ENCODE results near the gene VILL.
"Not testable (repeated sequence)": the region's sequence is repeated elsewhere in the genome, so short reads cannot be mapped to it uniquely, and the experiment has no call there.

The VILL gene

DNA sequence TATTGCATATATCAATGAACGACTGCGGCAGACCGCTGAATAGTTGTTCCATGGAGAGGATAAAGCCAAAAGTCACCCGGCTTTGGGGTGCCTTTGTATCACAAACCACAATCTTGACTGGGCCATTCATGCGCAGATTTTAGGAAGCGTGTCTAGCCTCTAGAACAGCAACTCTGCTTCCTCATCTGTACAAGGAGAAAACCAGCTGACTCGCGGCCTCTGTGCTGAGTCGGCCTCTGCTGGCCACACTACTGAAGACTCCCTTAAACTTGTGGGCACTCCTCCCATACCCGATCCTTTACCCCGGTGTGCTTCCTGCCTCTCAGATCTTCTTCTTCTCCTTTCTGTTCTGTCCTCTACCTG is 49.3 kb downstream of the VILL start:
- DNase-seq, result no peak

DNA sequence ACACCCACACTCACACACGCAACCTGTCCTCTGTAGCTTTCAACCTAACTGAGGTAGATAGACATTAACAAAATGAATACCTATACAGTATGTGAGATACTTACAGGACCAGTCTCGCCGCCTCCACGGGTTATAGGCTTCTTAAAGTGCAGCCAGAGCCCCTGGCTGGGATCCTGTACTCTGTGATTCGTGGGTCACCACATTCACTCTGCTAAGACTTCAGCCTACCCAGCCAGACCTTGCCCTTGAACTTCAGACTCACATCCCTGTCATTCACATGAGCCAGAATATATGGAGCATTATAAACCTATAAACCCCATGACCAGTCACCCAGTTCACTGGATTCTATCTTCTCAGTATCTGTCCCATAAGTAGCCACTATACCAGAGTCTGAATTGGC is 49.8 kb downstream of the VILL start:
- no peak for DNase-seq

DNA sequence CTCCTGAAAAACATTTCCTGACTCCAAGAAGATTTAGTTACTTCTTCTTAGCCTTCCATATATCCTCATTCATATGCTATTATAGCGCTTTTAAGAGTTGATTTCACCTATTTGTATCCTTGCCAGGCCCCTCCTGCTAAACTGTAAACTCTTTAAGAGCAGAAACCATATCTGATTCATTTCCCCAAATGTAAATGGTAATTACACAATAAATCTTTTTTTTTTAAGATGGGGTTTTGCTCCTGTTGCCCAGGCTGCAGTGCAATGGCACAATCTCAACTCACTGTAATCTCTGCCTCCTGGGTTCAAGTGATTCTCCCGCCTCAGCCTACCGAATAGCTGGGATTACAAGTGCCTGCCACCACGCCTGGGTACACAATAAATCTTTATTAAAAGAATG is 52.9 kb downstream of the VILL start:
- DNase-seq, result no peak

DNA sequence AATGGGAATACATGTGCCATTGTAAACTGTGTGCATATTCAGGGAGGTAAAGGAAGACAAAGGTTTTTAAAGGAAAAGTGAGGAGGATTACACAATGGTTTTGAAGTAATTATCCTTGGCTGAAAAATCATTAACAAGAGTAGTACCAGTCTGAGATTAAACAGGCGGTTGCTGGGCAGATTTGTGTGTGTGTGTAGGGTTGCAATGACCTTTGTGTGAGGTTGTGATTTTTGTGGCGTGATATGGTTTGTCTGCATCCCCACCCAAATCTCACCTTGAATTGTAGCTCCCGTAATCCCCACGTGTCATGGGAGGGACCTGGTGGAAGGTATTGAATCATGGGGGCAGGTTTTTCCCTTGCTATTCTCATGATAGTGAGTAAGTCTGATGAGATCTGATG is 55.4 kb downstream of the VILL start:
- no peak for DNase-seq

DNA sequence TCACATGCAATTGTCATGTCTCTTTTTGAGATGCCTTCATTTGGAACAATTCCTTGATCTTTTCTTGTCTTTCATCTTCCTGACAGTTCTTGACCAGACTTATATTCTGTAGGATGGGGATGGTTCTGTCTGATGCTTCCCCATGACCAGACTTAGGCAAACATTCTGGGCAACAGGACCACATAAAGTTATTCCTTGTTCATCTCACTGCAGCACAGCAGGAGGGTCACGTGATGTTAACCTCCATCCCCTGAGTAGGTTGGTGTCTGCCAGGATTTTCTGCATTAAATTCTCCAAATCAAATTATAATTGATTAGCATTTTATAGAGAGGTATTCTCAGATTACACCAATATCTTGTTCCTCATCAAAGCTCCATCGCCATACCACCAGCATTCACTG is 56.2 kb downstream of the VILL start:
- no peak for DNase-seq

DNA sequence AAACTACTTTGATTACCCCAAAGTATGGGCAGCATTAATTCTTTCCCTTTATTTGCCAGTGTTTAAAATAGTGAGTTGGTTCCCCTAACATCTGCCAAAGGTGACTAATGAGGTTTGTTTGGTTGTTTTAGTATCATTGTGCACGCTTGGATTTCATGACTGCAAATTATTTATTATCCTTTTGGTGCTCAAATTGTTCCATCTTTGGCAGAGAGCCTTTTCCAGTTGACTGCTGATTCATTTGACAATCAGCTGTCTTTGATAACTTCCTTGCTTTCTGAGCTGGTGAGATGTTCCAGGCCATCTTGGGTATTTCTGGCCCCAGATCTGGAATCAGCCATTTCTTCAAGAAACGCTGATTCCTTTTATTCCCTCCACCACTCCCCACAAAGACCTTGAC is 57.3 kb downstream of the VILL start:
- no peak for DNase-seq

DNA sequence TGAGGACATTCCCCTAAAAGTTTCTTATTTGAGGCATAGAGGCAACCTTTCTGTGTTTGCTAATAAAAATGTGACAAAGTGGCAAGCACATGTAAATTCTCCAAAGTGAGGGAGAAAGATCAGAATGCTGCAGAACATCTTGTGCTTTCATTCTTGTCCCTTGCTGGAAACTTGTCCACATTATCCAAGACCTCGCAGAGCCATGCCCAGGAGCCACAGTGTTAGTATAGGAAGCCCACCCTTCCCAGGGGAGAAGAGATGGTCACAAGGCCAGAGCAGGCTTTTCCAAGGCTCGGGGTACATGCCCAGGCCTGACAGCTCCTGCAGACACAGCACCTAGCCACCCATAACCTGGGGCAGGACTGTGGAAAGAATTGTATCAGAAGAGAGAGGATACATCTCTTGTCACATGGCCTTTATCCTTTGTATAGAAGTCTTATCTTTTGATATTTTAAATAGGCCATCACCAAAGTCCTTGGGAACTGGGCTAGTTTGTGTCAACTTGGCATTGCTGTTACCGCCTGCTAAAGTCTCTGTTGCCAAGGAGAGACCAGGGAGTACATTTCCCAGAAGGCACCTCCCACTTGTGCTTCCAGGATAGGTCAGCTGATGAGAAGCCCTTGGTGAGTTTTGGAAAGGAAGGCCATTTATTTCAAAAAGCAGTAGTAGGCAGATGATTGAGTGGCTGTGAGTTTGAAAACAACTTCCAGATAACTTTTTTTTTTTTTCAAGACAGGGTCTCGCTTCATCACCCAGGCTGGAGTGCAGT is 59.0 kb downstream of the VILL start:
- DNase-seq, result no peak

DNA sequence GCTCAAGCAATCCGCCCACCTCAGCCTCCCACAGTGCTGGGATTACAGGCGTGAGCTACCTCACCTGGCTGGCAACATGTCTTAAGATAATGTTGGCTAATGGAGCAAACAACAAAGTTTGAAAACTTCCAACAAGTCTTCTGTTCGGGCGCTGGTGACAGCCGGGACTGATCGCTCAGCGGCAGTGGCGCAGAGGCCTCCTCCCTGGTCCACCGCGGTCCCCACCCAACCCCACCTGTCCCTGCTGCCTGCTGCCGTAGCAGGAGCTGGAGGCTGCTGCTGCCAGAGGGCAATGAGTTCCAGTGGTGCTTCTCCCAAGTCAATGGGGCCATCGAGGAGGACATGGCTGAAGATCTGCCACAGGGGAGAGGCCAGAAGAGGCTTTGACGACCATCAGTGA is 60.5 kb downstream of the VILL start:
- DNase-seq, result no peak

DNA sequence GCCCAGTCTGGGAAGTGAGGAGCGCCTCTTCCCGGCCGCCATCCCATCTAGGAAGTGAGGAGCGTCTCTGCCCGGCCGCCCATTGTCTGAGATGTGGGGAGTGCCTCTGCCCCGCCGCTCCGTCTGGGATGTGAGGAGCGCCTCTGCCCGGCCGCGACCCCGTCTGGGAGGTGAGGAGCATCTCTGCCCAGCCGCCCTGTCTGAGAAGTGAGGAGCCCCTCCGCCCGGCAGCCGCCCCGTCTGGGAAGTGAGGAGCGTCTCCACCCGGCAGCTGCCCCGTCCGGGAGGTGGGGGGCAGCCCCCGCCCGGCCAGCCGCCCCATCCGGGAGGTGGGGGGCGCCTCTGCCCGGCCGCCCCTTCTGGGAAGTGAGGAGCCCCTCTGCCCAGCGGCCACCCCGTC is 62.7 kb downstream of the VILL start:
- DNase-seq, result not testable (repeated sequence)

DNA sequence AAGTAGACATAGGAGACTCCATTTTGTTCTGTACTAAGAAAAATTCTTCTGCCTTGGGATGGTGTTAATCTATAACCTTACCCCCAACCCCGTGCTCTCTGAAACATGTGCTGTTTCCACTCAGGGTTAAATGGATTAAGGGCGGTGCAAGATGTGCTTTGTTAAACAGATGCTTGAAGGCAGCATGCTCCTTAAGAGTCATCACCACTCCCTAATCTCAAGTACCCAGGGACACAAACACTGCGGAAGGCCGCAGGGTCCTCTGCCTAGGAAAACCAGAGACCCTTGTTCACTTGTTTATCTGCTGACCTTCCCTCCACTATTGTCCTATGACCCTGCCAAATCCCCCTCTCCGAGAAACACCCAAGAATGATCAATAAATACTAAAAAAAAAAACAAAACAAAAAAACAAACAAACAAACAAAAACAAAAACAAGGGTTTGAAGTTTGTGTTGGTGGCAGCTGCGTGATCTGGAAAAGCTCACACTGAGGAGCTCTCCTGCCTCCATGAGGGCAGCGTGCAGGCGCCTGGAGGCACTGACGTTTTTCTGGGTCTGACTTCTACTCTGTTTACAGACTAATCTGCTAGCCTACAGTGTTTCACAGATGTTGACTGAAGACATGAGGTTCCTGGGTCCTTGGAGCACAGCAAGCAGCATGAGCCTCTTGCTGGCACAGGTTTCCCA is 63.4 kb downstream of the VILL start:
- DNase-seq, result not testable (repeated sequence)

DNA sequence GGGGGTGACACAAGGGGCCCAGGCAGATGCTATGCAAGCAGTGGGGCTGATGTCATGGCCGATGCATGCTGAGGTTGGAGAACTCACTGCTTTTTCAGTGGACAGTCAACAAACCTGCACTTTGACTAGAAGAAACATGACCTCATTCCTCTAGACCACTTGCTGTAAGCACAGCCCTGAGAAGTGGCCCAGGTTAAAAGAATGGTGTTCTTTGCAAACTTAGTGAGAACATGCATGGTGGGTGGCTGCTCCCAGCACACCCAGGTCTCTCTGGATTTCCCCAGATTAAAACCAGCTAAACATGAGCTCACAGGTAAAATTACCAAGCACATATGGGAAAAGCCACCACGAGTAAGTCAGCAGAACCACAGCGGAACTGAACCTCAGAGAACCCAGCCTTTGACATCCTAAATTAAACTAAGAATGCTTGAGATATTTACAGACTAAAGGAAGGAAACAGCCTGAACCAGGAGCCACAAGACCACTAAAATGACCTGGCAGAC is 64.0 kb downstream of the VILL start:
- no peak for DNase-seq
